Embryonic facial prominence (tissue), 1 donor: ENCODE data around the gene IMMP2L.
"Not testable (repeated sequence)": the region's sequence is repeated elsewhere in the genome, so short reads cannot be mapped to it uniquely, and the experiment has no call there.

ENCODE experiments used
- DNase-seq: peaks from one replicate; pipeline ENCODE4 v3.0.0-alpha.2; 2016; ENCODE audit errors: extremely low spot score

IMMP2L gene

GRCh38 chr7:111339006-111339405 is 223.3 kb downstream of the IMMP2L start:
- no peak for DNase-seq

- no peak for DNase-seq
Observed at GRCh38 chr7:111333010-111333409, 229.3 kb downstream of the IMMP2L start.

GRCh38 chr7:111330235-111330523 is 232.1 kb downstream of the IMMP2L start:
- DNase-seq, result no peak

GRCh38 chr7:111329367-111330234 is 232.7 kb downstream of the IMMP2L start:
- DNase-seq, result no peak

- DNase-seq, result no peak
Observed at GRCh38 chr7:111328487-111328886, 233.8 kb downstream of the IMMP2L start.

- no peak for DNase-seq
Observed at GRCh38 chr7:111324776-111325175, 237.5 kb downstream of the IMMP2L start.

GRCh38 chr7:111324228-111324627 is 238.1 kb downstream of the IMMP2L start:
- DNase-seq, result no peak

GRCh38 chr7:111323670-111324069 is 238.6 kb downstream of the IMMP2L start:
- not testable (repeated sequence) for DNase-seq

- DNase-seq, result no peak
Observed at GRCh38 chr7:111320133-111320532, 242.2 kb downstream of the IMMP2L start.

- DNase-seq, result no peak
Observed at GRCh38 chr7:111312966-111313365, 249.3 kb downstream of the IMMP2L start.

- no peak for DNase-seq
Observed at GRCh38 chr7:111308691-111309090, 253.6 kb downstream of the IMMP2L start.

- no peak for DNase-seq
Observed at GRCh38 chr7:111301891-111302290, 260.4 kb downstream of the IMMP2L start.

- no peak for DNase-seq
Observed at GRCh38 chr7:111294494-111294893, 267.8 kb downstream of the IMMP2L start.

- peak; percentile 11 for DNase-seq
Observed at GRCh38 chr7:111292026-111292470, 270.2 kb downstream of the IMMP2L start.

- DNase-seq, result no peak
Observed at GRCh38 chr7:111290982-111291381, 271.3 kb downstream of the IMMP2L start.

- no peak for DNase-seq
Observed at GRCh38 chr7:111290419-111290818, 271.9 kb downstream of the IMMP2L start.

- DNase-seq, result not testable (repeated sequence)
Observed at GRCh38 chr7:111288441-111288840, 273.9 kb downstream of the IMMP2L start.

- DNase-seq, result no peak
Observed at GRCh38 chr7:111282626-111283025, 279.7 kb downstream of the IMMP2L start.

- DNase-seq, result no peak
Observed at GRCh38 chr7:111274857-111275256, 287.4 kb downstream of the IMMP2L start.

- no peak for DNase-seq
Observed at GRCh38 chr7:111272092-111272491, 290.2 kb downstream of the IMMP2L start.

- not testable (repeated sequence) for DNase-seq
Observed at GRCh38 chr7:111270794-111271193, 291.5 kb downstream of the IMMP2L start.

- no peak for DNase-seq
Observed at GRCh38 chr7:111268941-111269340, 293.4 kb downstream of the IMMP2L start.

GRCh38 chr7:111266613-111267012 is 295.7 kb downstream of the IMMP2L start:
- DNase-seq, result no peak

- DNase-seq, result no peak
Observed at GRCh38 chr7:111265394-111265793, 296.9 kb downstream of the IMMP2L start.
